Measurements from ENCODE around the gene CARS2. TPM values are rescaled to one million over a fixed set of nuclear protein-coding genes. Genes with fewer than 3 reads are reported as not detected.

CARS2 gene, protein sequence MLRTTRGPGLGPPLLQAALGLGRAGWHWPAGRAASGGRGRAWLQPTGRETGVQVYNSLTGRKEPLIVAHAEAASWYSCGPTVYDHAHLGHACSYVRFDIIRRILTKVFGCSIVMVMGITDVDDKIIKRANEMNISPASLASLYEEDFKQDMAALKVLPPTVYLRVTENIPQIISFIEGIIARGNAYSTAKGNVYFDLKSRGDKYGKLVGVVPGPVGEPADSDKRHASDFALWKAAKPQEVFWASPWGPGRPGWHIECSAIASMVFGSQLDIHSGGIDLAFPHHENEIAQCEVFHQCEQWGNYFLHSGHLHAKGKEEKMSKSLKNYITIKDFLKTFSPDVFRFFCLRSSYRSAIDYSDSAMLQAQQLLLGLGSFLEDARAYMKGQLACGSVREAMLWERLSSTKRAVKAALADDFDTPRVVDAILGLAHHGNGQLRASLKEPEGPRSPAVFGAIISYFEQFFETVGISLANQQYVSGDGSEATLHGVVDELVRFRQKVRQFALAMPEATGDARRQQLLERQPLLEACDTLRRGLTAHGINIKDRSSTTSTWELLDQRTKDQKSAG
- total RNA-seq: 100 to 1,000 TPM in 1 of 5 donors, 10 to 100 TPM in 4; 59.4 to 247 (median 70.0) TPM
- 10 to 100 TPM; 49.3 to 87.2 (median 81.4) TPM for polyA plus RNA-seq
- long read RNA-seq, donor 1, partial matches to known transcripts: 0 of 3 reads
- long read RNA-seq, donor 1, other reads (novel, unspliced or antisense): 0 of 3 reads
- long read RNA-seq, donor 2, transcript CARS2-201 (15 exons, 1,879 nt): major isoform, 9 of 15 reads
- long read RNA-seq, donor 2, partial matches to known transcripts: 6 of 15 reads
- long read RNA-seq, donor 2, other reads (novel, unspliced or antisense): 0 of 15 reads
- long read RNA-seq, donor 3, partial matches to known transcripts: 0 of 2 reads
- long read RNA-seq, donor 3, other reads (novel, unspliced or antisense): 0 of 2 reads
- long read RNA-seq, donor 4, partial matches to known transcripts: 0 of 2 reads
- long read RNA-seq, donor 4, other reads (novel, unspliced or antisense): 0 of 2 reads
- long read RNA-seq, donor 5, transcript CARS2-201 (15 exons, 1,879 nt): major isoform, 16 of 18 reads
- long read RNA-seq, donor 5, partial matches to known transcripts: 0 of 18 reads
- long read RNA-seq, donor 5, other reads (novel, unspliced or antisense): 0 of 18 reads
- long read RNA-seq, donor 6, transcript CARS2-201 (15 exons, 1,879 nt): major isoform, 16 of 18 reads
- long read RNA-seq, donor 6, partial matches to known transcripts: 0 of 18 reads
- long read RNA-seq, donor 6, other reads (novel, unspliced or antisense): 0 of 18 reads
- long read RNA-seq, donor 7, transcript CARS2-201 (15 exons, 1,879 nt): major isoform, 10 of 22 reads
- long read RNA-seq, donor 7, partial matches to known transcripts: 7 of 22 reads
- long read RNA-seq, donor 7, other reads (novel, unspliced or antisense): 0 of 22 reads
- long read RNA-seq, donor 8, transcript CARS2-201 (15 exons, 1,879 nt): major isoform, 7 of 11 reads
- long read RNA-seq, donor 8, partial matches to known transcripts: 0 of 11 reads
- long read RNA-seq, donor 8, other reads (novel, unspliced or antisense): 0 of 11 reads
- long read RNA-seq, donor 9, transcript CARS2-201 (15 exons, 1,879 nt): major isoform, 6 of 7 reads
- long read RNA-seq, donor 9, partial matches to known transcripts: 0 of 7 reads
- long read RNA-seq, donor 9, other reads (novel, unspliced or antisense): 0 of 7 reads
- long read RNA-seq, donor 10, transcript CARS2-201 (15 exons, 1,879 nt): major isoform, 8 of 9 reads
- long read RNA-seq, donor 10, partial matches to known transcripts: 0 of 9 reads
- long read RNA-seq, donor 10, other reads (novel, unspliced or antisense): 0 of 9 reads

DNA sequence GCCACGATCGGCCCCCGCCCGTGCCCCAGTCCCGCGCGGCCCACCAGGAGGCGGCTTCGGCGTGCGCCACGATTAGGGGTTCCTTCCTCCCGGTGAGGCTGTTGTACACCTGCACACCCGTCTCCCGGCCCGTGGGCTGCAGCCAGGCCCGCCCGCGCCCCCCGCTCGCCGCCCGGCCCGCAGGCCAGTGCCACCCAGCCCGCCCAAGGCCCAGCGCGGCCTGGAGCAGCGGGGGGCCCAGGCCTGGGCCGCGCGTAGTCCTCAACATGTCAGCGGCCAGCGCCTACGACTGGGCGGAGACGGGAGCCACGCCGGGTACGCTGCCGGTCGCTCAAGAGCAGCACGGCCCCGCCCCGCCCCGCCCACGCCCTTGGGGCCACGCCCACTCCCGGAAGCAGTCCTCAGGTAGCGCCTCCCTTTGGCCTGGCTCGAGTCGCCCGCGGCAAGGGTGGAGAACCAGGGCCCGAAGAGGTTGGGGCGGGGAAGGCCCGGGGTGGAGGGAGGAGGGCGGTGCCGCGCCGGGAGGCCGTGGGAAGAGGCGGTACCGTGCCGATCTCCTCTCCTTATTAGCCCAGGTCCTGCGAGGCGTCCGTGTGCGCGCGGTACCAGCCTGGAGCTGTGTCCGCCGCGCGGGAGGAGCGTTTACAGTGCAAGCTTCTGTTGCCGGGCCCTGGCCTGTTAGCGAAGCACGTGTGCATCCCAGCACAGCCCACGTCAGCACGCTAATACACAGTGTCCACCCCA lies at the start of gene CARS2:
Gene CARS2 (minus strand): TSS at position 291 of the 744 bp plus-strand sequence. CDS start 23 bp downstream, at position 268.
- 0 to 1% (median 0%) methylated on average over 29 to 80 of the region's 80 CpGs for WGBS, 5 donors
- H3K9me3 ChIP-seq: no peaks in the 10 kb centered on the region

DNA sequence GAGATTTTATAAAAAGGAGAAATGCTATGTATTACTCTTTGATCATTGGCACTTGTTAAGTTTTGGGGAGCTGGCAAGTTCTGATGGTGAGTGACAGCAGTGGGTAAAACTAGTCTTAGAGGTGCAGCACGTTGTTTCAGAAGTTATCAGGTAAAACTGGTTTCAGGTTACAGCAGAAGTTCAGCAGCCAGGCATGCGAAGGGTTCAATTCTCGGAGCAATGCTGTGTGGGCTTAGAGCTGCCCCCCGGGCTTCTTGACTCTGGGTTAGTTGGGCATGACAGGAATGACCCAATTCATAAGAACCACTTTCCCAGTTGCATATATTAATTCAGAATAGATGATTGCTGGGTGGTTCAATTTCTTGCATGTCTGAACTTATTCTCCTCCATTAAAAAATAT lies 42.4 kb upstream of the CARS2 start:
- peaks cover 0 to 13% (median 7%) of the 10 kb centered on the region in 4 donors for H3K9me3 ChIP-seq
- WGBS, 5 donors: 60 to 80% (median 67%) methylated on average over 4 of the region's 4 CpGs

More for the DNA sequence above, at the start of gene CARS2:
- TF ChIP-seq POLR2A (IDR thresholded peaks at IDR 0.05) (no peak), EP300 (IDR thresholded peaks at IDR 0.05) (peak; percentile 44), POLR2AphosphoS5 (IDR thresholded peaks at IDR 0.05) (peak; percentile 69 to 94 (median 94))
- TF ChIP-seq, protein P1, sequence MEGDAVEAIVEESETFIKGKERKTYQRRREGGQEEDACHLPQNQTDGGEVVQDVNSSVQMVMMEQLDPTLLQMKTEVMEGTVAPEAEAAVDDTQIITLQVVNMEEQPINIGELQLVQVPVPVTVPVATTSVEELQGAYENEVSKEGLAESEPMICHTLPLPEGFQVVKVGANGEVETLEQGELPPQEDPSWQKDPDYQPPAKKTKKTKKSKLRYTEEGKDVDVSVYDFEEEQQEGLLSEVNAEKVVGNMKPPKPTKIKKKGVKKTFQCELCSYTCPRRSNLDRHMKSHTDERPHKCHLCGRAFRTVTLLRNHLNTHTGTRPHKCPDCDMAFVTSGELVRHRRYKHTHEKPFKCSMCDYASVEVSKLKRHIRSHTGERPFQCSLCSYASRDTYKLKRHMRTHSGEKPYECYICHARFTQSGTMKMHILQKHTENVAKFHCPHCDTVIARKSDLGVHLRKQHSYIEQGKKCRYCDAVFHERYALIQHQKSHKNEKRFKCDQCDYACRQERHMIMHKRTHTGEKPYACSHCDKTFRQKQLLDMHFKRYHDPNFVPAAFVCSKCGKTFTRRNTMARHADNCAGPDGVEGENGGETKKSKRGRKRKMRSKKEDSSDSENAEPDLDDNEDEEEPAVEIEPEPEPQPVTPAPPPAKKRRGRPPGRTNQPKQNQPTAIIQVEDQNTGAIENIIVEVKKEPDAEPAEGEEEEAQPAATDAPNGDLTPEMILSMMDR (IDR thresholded peaks at IDR 0.05): peak in 1 of 7 experiments; percentile 19
- Histone ChIP-seq H3K36me3 (peaks cover 4 to 20% (median 18%) of the 10 kb centered on the region in 4 donors), H3K4me1 (peaks cover 19 to 56% (median 44%) of the 10 kb centered on the region in 4 donors), H3K27ac (peak within 1 kb of the TSS; percentile 83 to 92 (median 88)), H3K4me3 (peak within 1 kb of the TSS; percentile 64 to 87 (median 78)), H3K27me3 (no peaks in the 10 kb centered on the region)
- DNase-seq: peak; percentile 98 to 99
- intact Hi-C loops (cut with DNase I; ENCODE audit: low total_unique reads): loop anchor here (10.0 kb wide), 1 partner anchor 61 kb away; no protein-coding TSS in a partner anchor

DNA sequence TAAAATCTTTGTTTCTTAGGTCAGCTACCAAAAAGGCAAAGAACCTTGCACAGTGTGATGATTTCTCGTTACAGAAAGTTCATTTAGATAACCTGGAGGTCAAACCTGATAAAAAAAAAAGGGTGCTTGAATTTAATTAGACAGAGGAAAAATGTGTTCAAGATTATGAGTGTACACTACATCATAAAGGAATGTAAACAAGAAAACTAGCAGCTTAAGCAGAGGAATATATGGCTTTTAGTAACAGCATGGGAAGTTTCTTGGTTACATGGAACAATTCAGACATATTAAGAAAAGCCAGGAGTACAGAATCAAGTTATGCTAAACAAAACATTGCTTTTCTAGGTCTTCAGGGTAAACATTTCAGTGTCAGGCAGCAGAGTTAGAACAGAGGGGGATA lies 40.5 kb upstream of the CARS2 start:
- H3K36me3 ChIP-seq: no peaks in the 10 kb centered on the region
- TF ChIP-seq POLR2AphosphoS5 (IDR thresholded peaks at IDR 0.05) (no peak), POLR2A (IDR thresholded peaks at IDR 0.05) (no peak), EP300 (IDR thresholded peaks at IDR 0.05) (no peak)
- TF ChIP-seq, protein P1 (IDR thresholded peaks at IDR 0.05): no peak
- peaks cover 0 to 8% (median 0%) of the 10 kb centered on the region in 4 donors for H3K4me1 ChIP-seq
- no peak for DNase-seq
- H3K27ac ChIP-seq: no peak overlapping the region
- H3K27me3 ChIP-seq: no peaks in the 10 kb centered on the region
- WGBS, 5 donors: 29 to 66% (median 41%) methylated on average over 1 of the region's 1 CpG
- intact Hi-C loops (cut with DNase I; ENCODE audit: low total_unique reads): no loop called here
- H3K9me3 ChIP-seq: peaks cover 0 to 18% (median 11%) of the 10 kb centered on the region in 4 donors
- no peak overlapping the region for H3K4me3 ChIP-seq

More for the DNA sequence above, 42.4 kb upstream of the CARS2 start:
- no peak for DNase-seq
- Histone ChIP-seq H3K27me3 (no peaks in the 10 kb centered on the region), H3K4me1 (peaks cover 0 to 8% (median 0%) of the 10 kb centered on the region in 4 donors), H3K4me3 (no peak overlapping the region), H3K36me3 (no peaks in the 10 kb centered on the region), H3K27ac (no peak overlapping the region)
- intact Hi-C loops (cut with DNase I; ENCODE audit: low total_unique reads): no loop called here
- TF ChIP-seq POLR2A (IDR thresholded peaks at IDR 0.05) (no peak), EP300 (IDR thresholded peaks at IDR 0.05) (no peak), POLR2AphosphoS5 (IDR thresholded peaks at IDR 0.05) (no peak)
- TF ChIP-seq, protein P1 (IDR thresholded peaks at IDR 0.05): no peak

All from stomach (tissue), 19 donors.